ENCODE measurements around the gene KIF14.
"Not testable (repeated sequence)": the region's sequence is repeated elsewhere in the genome, so short reads cannot be mapped to it uniquely, and the experiment has no call there.

The KIF14 gene

DNA sequence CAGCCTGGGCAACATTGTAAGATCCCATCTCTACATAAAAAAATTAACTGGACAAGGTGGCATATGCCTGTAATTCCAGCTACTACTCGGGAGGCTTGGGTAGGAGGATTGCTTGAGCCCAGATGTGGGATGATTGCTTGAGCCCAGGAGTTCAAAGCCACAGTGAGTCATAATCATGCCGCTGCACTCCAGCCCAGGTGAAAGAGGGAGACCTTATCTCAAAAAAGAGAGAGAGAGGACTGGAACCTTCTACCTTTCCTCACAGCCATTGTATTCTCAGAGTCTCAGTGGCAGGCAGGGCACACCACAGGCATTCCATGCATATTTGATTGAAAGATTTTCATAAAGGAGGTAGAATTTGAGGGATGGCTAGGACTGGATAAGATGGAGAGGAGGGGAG is 78.4 kb downstream of the KIF14 start:
- DNase-seq, result no peak

DNA sequence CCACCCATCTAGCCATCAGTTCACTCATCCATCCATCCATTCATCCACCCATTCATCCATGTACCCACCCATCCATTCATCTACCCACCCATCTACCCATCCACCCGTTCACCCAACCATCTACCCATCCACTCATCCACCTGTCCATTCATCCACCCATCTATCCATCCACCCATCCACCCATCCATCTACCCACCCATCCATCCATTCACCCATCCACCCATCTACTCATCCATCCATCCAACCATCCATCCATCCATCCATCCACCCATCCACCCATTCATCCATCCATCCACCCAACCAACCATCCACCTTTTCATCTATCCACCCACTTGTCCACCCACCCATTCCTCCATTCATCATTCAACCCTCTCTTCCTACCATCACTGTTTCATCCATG is 80.3 kb downstream of the KIF14 start:
- DNase-seq, result no peak

DNA sequence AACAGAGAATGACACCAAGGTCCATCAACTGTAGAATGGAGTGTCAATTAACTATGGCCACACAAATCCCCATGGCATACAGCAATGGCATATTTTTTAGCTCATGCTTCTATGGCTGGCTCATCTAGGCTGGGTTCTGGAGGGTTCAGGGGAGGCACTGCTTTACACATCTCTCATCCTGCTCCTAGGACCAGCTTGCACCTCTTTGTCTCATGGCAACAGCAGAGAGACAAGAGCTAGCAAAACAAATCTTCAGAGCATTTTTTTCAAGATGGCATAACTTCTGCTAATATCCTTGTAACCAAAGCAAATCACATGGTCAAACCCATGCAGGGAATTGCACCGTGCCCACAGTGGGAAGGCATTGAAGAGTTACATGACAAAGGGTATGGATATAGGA is 82.4 kb downstream of the KIF14 start:
- DNase-seq, result no peak

DNA sequence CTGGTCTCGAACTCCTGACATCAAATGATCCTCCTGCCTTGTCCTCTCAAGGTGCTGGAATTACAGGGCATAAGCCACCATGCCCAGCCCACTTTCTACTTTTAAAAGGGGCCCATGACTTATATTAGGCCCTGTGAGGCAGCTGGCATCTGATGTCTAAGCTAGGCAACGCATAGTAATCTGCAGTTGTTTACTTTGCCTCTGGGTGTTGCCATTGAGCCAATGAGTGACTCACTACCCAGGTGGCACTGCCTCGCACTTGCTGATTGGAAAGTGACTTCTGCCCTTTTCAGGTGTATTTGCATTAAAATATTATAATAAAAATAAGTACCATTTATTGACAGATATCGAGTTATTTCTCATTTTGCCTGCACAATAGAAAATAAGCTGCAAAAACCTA is 84.9 kb downstream of the KIF14 start:
- peak; percentile 87 for DNase-seq

DNA sequence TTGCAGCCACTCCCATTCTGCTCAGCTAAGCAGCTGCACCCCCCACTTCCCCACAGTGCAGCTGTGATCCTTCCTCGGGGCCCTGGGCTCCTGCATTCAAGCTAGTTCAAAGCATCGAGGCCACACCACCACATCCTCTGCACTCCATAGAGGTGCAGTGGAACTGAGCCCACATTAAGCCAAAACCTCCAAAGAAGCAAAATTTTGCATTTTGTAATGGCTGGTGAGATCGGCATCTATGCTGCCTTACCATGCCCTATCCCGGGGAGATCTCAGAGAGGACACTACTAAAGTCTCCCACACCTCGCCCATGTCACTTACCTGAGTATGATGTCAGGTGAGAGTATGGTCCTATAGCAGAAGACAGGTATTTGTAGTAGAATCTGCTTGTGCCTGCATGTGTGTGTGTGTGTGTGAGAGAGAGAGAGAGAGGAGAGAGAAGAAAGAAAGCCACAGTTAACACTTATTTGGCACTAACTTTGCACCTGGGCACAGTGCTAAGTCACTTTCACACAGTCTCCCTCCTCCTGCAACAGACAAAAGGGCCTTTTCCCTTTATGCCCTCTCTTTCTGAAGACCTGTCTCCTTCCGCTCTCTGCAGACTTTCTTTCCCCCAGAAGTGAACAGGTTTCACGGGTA is 89.8 kb downstream of the KIF14 start:
- peak; percentile 29 for DNase-seq

DNA sequence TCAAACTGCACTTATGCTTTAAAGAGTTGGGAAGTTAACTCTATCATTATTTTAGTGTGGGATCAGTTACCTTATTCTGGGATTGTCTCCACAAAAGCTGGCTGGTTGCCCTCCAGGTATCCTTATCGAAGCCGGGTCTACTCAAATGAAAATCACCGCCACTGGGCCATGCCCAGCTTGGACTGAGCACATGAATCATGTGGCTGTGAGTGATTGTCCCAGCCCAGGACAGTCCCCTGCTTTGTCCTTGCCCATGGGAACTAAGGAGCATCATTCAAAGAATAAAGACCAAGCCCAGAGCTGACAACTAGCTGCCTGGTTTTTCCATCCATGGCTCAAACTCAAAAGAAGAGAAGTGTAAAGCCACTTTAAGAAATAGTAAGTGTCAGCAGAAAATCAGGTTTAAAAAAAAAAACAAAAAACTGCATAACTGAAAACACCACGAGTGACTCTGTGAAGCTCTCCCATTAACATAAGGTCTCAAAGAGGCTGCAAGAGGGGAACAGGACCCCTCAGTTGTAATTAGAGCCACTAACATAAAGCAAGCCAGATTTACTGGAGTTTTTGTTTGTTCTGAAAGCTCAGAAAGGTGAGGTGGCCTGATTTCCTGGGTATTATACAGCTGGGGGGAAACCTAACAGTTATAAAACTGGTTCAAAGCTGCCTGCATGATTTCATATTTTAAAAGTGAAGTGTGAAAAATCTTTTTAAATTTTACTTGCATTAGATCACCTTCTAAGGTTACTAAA is 91.5 kb downstream of the KIF14 start:
- peak; percentile 68 for DNase-seq

DNA sequence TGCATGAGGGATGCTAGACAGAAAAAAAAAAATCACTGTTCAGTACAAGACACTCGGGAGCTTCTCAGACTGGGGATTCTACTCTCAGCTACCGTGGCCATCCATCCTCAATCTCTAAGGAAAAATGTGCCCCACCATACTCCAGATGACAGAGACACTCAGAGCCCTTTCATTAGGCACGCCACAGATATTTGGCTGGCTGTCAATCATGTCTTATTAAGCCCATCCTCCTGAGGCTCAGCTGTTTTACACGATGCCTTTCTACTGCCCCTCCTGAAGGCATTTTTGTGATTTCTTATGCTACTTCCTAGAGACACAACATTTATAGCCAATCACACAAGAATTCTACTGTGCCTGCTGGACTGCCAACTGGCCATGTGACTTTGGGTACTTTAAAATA is 92.9 kb downstream of the KIF14 start:
- DNase-seq, result peak; percentile 26

DNA sequence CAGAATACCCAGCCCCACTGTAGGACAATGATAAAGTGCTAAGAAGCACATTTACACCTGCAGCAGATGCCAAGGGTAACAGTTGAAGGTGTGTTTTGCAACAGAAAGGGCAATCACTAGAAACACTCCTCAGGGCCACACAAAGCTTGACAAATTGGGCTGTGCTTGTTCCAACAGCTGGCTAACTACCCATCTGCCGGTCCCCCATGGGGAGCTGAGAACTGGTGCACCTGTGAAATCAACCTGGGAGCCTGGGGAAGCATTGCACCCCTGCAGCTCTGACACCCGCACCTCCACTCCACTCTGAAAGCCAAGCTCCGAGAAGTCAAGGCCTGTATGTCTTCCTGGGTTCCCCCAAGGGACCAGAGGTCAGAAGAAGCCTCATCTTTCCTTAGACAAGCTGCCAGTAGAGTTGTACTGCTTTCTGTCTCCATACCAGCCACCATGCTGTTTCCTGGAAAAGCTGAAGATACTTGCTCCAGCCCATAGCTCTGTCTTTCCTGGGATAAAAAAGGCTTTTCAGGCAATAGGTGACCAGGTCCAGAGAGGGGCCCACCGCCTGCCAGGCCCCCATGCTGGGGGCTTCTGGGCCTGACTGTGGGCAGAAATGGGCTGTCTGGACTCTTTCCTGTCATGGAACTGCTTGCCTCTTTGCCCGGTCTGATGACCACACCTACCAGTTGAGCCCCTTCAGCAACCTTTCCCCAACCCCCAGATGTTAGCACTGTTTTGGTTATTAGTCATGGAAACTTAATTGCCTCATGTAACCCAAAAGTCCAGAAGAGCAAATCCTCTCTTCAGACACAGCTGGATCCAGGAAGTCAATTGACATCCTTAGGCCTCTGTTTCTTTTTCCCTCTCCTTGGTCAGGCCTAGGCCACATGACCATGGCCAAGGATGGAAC is 93.6 kb downstream of the KIF14 start:
- peak; percentile 93 for DNase-seq

DNA sequence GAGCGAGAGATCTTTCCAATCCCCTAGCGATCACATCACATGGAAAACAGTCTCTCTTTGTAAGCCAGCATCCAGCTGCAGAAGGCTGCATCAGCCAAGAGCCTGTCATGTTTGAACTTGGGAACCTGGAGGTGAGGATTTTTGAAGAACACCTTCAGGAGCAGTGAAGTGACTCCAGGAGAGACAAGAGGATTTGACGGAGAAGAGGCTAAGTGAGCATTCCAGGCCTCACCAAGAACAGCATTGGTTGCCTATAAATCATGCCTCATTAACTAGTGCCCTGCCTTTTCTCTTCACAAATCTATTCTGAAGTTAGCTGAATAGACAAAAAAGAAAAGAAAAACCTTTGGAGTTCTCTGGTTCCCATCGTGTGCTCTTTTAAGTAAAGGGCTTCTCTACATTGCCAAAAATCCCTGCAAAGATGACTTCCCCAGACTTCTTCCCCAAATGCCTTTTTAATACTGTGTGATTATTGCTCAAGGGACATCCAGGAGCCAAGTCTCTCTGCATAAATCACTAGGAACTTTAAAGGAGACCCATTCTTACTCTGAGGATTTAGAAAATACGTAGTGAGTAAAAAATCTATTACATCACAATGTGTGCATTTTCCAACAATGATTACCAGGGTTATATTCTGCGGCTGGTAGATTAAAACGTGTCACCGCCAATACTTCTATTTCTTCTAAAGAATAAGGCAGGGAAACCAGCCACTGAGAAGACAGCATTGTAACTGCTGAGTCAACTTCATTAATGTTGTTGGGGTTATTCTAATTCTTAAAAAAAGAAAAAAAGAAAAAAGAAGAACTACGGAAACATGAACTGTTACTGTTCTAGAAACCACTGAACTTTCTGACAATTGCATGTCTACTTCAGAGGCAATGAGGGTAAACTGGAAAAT is 95.2 kb downstream of the KIF14 start:
- peak; percentile 29 for DNase-seq

DNA sequence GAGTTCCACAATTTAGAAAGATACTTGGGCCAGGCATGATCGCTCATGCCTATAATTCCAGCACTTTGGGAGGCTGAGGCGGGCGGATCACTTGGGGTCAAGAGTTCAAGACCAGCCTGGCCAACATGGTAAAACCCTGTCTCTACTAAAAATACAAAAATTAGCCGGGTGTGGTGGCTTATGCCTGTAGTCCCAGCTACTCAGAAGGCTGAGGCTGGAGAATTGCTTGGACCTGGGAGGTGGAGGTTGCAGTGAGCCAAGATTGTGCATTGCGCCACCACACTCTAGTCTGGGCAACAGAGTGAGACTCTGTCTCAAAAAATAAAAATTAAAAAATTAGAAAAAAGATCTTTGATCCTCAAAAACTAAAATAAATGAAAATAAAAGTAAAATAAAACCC is 96.0 kb downstream of the KIF14 start:
- DNase-seq, result not testable (repeated sequence)

DNA sequence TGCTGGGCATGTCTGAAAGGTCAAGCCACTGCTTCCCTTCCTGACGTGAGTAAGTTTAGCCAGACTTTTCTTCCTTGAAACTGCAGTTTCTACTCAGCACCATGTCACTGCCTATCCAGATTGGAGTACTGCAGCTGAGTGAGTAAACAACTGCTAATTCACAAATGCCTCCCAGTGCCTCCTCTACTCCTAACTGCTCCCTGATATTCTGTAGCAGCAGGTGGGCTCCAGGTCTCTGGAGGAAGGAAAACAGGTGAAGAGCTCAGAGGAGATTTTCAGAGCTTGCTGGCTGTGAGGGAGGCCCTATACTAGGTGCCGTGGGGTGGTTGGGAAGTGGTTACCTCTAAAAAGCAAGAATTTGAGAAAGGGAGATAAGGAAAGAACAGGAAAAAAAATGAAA is 96.5 kb downstream of the KIF14 start:
- DNase-seq, result peak; percentile 60

DNA sequence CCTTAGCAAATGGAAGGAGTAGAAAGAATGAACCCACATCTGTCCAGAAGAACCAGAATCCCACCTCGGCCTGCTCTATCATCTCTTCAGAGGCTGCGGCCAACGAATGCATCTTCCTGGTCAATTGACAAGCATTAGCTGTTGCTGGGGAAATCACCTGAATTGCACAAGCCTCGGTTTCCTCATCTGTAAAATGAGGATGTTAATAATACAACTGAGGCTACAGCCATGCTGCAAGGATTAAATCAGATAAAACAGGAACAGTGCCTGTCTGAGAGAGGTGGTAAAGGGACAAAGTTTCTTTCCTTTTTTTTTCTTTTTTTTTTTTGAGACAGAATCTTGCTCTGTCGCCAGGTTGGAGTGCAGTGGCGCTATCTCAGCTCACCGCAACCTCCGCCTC is 99.8 kb downstream of the KIF14 start:
- DNase-seq, result no peak

DNA sequence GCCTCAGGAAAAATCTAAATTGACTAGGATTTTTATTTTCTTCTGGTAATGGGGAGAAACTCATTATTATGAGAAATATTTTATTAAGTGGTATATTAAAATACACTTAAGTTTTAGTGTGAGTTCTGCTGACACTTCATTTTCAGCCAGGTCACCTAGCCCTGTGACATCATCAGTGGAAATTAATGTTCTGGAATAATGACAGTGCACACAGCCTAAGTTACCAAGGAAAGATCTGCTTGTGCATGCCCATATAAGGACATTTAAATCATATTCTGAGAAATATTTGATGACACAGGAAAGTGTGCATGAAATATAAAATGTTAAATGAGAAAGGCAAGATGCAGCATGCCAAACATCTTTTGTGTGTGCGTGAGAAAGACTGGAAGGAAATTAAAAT is 102.0 kb downstream of the KIF14 start:
- DNase-seq, result peak; percentile 73

DNA sequence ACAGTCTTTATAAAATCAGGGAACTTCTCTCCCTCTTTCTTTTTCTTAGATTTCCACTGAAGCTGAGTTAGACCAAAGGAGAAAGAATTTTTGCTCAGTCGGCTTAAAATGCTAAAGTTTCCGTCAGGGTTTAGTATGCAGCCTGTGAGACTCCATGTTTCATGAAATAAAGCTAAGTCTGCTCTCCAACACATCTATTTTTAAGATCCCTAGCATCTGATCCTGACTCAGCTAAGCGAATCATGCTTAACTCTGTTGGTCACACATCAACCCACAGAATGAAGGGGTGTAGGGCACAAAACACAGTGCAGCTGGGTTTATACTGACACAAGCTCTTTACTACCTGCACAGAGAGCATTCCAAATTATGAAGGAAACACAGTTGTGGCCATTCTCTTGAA is 108.4 kb downstream of the KIF14 start:
- no peak for DNase-seq

DNA sequence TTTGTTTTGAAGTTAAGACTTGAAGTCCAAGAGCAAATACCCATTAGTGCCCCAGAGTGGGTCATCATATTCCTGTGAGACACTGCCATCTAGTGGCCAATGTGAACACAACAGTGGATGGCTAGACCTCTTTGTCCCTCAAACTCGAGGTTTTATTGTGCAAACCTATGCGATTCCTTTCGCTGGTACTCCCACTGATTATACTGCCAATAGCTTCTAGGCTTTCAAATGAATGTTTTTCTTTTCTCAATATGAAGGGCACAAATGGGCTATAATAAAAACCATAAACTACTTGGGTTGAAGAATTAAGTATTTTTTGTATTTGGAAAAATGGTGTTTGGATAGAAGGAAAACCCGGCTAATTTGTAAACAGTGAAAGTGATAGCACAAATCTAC is 110.3 kb downstream of the KIF14 start:
- peak; percentile 89 for DNase-seq

DNA sequence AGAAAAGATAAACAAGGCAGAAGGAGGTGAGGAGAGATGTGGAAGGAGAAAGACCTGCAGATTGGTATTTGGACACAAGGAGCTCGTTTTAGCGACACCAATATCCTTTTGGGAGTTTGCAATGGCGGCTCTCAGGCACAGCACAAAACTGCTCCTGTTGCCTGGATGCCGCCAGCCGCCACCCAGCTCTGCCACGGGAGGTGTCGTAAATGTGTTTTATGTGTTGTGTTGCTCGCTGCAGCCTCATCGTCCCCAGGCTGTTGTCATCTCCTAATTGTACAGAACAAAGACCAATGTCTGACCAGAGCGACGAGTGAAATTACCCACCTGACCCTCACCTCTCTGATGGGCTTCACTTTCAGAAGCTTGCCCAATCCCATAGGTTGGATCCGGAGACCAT is 114.1 kb downstream of the KIF14 start:
- peak; percentile 79 for DNase-seq

DNA sequence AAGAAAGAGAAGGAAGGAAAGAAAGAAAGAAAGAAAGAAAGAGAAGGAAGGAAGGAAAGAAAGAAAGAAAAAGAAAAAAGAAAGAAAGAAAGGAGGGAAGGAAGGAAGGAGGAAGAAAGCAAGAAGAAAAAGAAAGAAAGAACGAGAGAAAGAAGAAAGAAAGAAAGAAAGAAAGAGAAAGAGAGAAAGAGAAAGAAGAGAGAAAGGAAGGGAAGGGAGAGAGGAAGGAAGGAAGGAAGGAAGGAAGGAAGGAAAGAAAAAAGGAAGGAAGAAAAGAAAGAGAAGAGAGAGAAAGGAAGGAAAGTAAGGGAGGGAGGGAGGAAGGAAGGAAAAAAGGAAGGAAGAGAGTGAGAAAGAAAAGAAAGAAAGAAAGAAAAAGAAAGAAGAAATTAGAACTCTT is 115.3 kb downstream of the KIF14 start:
- DNase-seq, result no peak

Data from NCI-H69 (cell line).